ENCODE measurements around the gene GFI1. TPM values are rescaled to one million over a fixed set of nuclear protein-coding genes. Genes with fewer than 3 reads are reported as not detected.

Gene GFI1
- total RNA-seq, 3 donors from 2014 or later = 2.7 to 7.8 (median 7.7) TPM

- no peak for TF ChIP-seq CTCF (IDR thresholded peaks at IDR 0.05)
- H3K9me3 ChIP-seq = no peaks in the 10 kb centered on the region
- H3K4me1 ChIP-seq (ENCODE audit: low read depth) = no peaks in the 10 kb centered on the region
- ATAC-seq = no peak
- H3K4me3 ChIP-seq = no peak overlapping the region
- H3K36me3 ChIP-seq (ENCODE audit: low read depth) = no peaks in the 10 kb centered on the region
- no peak for DNase-seq
- intact Hi-C loops (cut with DNase I, micrococcal nuclease) = no loop called here
These were observed 28.6 kb downstream of the GFI1 start for GRCh38 chr1:92458146-92458545.

GRCh38 chr1:92447976-92448375 is 38.7 kb downstream of the GFI1 start:
- Histone ChIP-seq H3K4me1 (ENCODE audit: low read depth) (no peaks in the 10 kb centered on the region), H3K9me3 (no peaks in the 10 kb centered on the region), H3K36me3 (ENCODE audit: low read depth) (no peaks in the 10 kb centered on the region), H3K4me3 (no peak overlapping the region)
- DNase-seq (no peak), ATAC-seq (no peak)
- no peak for TF ChIP-seq CTCF (IDR thresholded peaks at IDR 0.05)
- intact Hi-C loops (cut with DNase I, micrococcal nuclease) = no loop called here

- intact Hi-C loops (cut with DNase I, micrococcal nuclease) = no loop called here
- DNase-seq (no peak), ATAC-seq (no peak)
These were observed 39.6 kb downstream of the GFI1 start for GRCh38 chr1:92447033-92447681.

GRCh38 chr1:92446546-92446945 is 40.2 kb downstream of the GFI1 start:
- TF ChIP-seq CTCF (IDR thresholded peaks at IDR 0.05) = no peak
- no peak for ATAC-seq
- no peaks in the 10 kb centered on the region for H3K9me3 ChIP-seq
- DNase-seq = no peak
- intact Hi-C loops (cut with DNase I, micrococcal nuclease) = no loop called here
- H3K4me1 ChIP-seq (ENCODE audit: low read depth) = no peaks in the 10 kb centered on the region
- no peaks in the 10 kb centered on the region for H3K36me3 ChIP-seq (ENCODE audit: low read depth)
- no peak overlapping the region for H3K4me3 ChIP-seq

More at GRCh38 chr1:92447033-92447681, 39.6 kb downstream of the GFI1 start:
- H3K9me3 ChIP-seq = no peaks in the 10 kb centered on the region
- H3K4me1 ChIP-seq (ENCODE audit: low read depth) = no peaks in the 10 kb centered on the region
- H3K36me3 ChIP-seq (ENCODE audit: low read depth) = no peaks in the 10 kb centered on the region
- no peak overlapping the region for H3K4me3 ChIP-seq
- TF ChIP-seq CTCF (IDR thresholded peaks at IDR 0.05) = no peak

GRCh38 chr1:92445865-92446264 is 40.9 kb downstream of the GFI1 start:
- DNase-seq (no peak), ATAC-seq (no peak)
- intact Hi-C loops (cut with DNase I, micrococcal nuclease) = no loop called here
- Histone ChIP-seq H3K36me3 (ENCODE audit: low read depth) (no peaks in the 10 kb centered on the region), H3K4me1 (ENCODE audit: low read depth) (no peaks in the 10 kb centered on the region), H3K9me3 (no peaks in the 10 kb centered on the region), H3K4me3 (no peak overlapping the region)
- no peak for TF ChIP-seq CTCF (IDR thresholded peaks at IDR 0.05)

GRCh38 chr1:92444351-92444750 is 42.4 kb downstream of the GFI1 start:
- Histone ChIP-seq H3K4me1 (ENCODE audit: low read depth) (no peaks in the 10 kb centered on the region), H3K9me3 (no peaks in the 10 kb centered on the region), H3K4me3 (no peak overlapping the region), H3K36me3 (ENCODE audit: low read depth) (no peaks in the 10 kb centered on the region)
- no peak for ATAC-seq
- TF ChIP-seq CTCF (IDR thresholded peaks at IDR 0.05) = no peak
- intact Hi-C loops (cut with DNase I, micrococcal nuclease) = no loop called here
- no peak for DNase-seq

Data from mucosa of descending colon (tissue), 3 donors.